Measurements from ENCODE around the gene RNF152.

The RNF152 gene

GRCh38 chr18:61764381-61764780, 128.4 kb downstream of the RNF152 start:
- Histone ChIP-seq H3K27me3 (ENCODE audit: insufficient read depth, poor library complexity, severe bottlenecking) (no peaks in the 10 kb centered on the region), H3K9me3 (ENCODE audit: severe bottlenecking) (no peaks in the 10 kb centered on the region), H3K4me1 (ENCODE audit: insufficient read depth, poor library complexity, severe bottlenecking) (no peaks in the 10 kb centered on the region), H3K36me3 (ENCODE audit: low read depth) (no peaks in the 10 kb centered on the region), H3K4me3 (ENCODE audit: severe bottlenecking) (no peak overlapping the region), H3K27ac (ENCODE audit: poor library complexity, severe bottlenecking) (no peak overlapping the region)
- TF ChIP-seq CTCF (IDR thresholded peaks at IDR 0.05; ENCODE audit: poor library complexity, severe bottlenecking): no peak
- ATAC-seq (ENCODE audit: low read depth) (no peak), DNase-seq (ENCODE audit: low spot score) (no peak)

GRCh38 chr18:61761875-61762274, 130.9 kb downstream of the RNF152 start:
- no peaks in the 10 kb centered on the region for H3K4me1 ChIP-seq (ENCODE audit: insufficient read depth, poor library complexity, severe bottlenecking)
- DNase-seq (ENCODE audit: low spot score): no peak
- no peak overlapping the region for H3K27ac ChIP-seq (ENCODE audit: poor library complexity, severe bottlenecking)
- TF ChIP-seq CTCF (IDR thresholded peaks at IDR 0.05; ENCODE audit: poor library complexity, severe bottlenecking): no peak
- ATAC-seq (ENCODE audit: low read depth): no peak
- no peaks in the 10 kb centered on the region for H3K27me3 ChIP-seq (ENCODE audit: insufficient read depth, poor library complexity, severe bottlenecking)
- no peaks in the 10 kb centered on the region for H3K36me3 ChIP-seq (ENCODE audit: low read depth)
- no peaks in the 10 kb centered on the region for H3K9me3 ChIP-seq (ENCODE audit: severe bottlenecking)
- H3K4me3 ChIP-seq (ENCODE audit: severe bottlenecking): no peak overlapping the region

Measured in RWPE2 (cell line).